A673 (cell line): ENCODE data around the gene CSF3.

ENCODE experiments used
- CTCF ChIP-seq: fragments of 300-800, 200-600 bp; sonication (generic); conservative IDR thresholded peaks from 2 replicates; pipeline ENCODE4 v1.5.1; 2017; ENCODE audit warnings: low read depth, mild to moderate bottlenecking, antibody characterized with exemption, low read length, moderate library complexity, mixed read lengths
- EZH2 ChIP-seq: fragments of 200-600 bp; sonication (generic); IDR thresholded peaks from 2 replicates; pipeline ENCODE4 v1.6.1; 2017; ENCODE audit warnings: borderline replicate concordance, low read depth, mild to moderate bottlenecking, mixed read lengths, antibody characterized with exemption, low read length; ENCODE audit not compliant: poor library complexity, severe bottlenecking

- no peak for TF ChIP-seq EZH2
- TF ChIP-seq CTCF = no peak
These were observed 4.9 kb downstream of the CSF3 start for GRCh38 chr17:40020146-40020545.
